Endodermal cell (in vitro differentiated cells): Measurements from ENCODE around the gene ITGA8. TPM values are rescaled to one million over a fixed set of nuclear protein-coding genes. Genes with fewer than 3 reads are reported as not detected.

Experiments
- DNase-seq: peaks from one replicate; pipeline ENCODE4 v3.0.0-alpha.2; 2017
- H3K27ac ChIP-seq: 2 replicates; pipeline ENCODE4 v1.5.1; 2013; ENCODE audit warnings: mild to moderate bottlenecking, low read depth, low read length, moderate library complexity
- H3K27me3 ChIP-seq: 2 replicates; pipeline ENCODE4 v1.6.1; 2013; ENCODE audit warnings: mild to moderate bottlenecking, low read length, moderate library complexity; ENCODE audit not compliant: insufficient read depth, control insufficient read depth, poor library complexity, severe bottlenecking
- H3K36me3 ChIP-seq: 2 replicates; pipeline ENCODE4 v1.7.0; 2013; ENCODE audit warnings: mild to moderate bottlenecking, low read length, moderate library complexity; ENCODE audit not compliant: control insufficient read depth, insufficient read depth
- H3K4me1 ChIP-seq: one replicate; pipeline ENCODE4 v1.7.0; 2013; ENCODE audit warnings: low read length; ENCODE audit not compliant: control insufficient read depth, insufficient read depth
- H3K4me3 ChIP-seq: 2 replicates; pipeline ENCODE4 v1.5.1; 2013; ENCODE audit warnings: mild to moderate bottlenecking, low read length, moderate library complexity
- H3K9ac ChIP-seq: 2 replicates; pipeline ENCODE4 v1.6.1; 2013; ENCODE audit warnings: mild to moderate bottlenecking, low read length, moderate library complexity; ENCODE audit not compliant: poor library complexity, severe bottlenecking; ENCODE audit errors: extremely low read depth
- H3K9me3 ChIP-seq: 2 replicates; pipeline ENCODE4 v1.6.1; 2013; ENCODE audit warnings: mild to moderate bottlenecking, low read length, moderate library complexity; ENCODE audit not compliant: control insufficient read depth
- H3K27ac Mint-ChIP-seq: 2 replicates; pipeline ENCODE4 v1.8.0; 2020; ENCODE audit warnings: mixed read lengths
- H3K27me3 Mint-ChIP-seq: 2 replicates; pipeline ENCODE4 v1.8.0; 2021; ENCODE audit warnings: mild to moderate bottlenecking, mixed read lengths; ENCODE audit not compliant: insufficient read depth
- H3K36me3 Mint-ChIP-seq: 2 replicates; pipeline ENCODE4 v1.8.0; 2020; ENCODE audit warnings: low read depth, mixed read lengths
- H3K4me1 Mint-ChIP-seq: 2 replicates; pipeline ENCODE4 v1.8.0; 2020; ENCODE audit warnings: mixed read lengths
- H3K4me3 Mint-ChIP-seq: 2 replicates; pipeline ENCODE4 v1.8.0; 2020; ENCODE audit warnings: mild to moderate bottlenecking, moderate library complexity, mixed read lengths
- H3K9me3 Mint-ChIP-seq: 2 replicates; pipeline ENCODE4 v1.8.0; 2020; ENCODE audit warnings: mild to moderate bottlenecking, mixed read lengths
- WGBS, 2 experiments: methylation state at CpG; one replicate each; pipeline versions ENCODE4 v1.1.5 to v1.1.7; 2013; ENCODE audit warnings: missing lambda C conversion rate in 2 of 2, mixed read lengths in 1 of 2; ENCODE audit not compliant: insufficient coverage in 1 of 2, insufficient read length in 1 of 2; 5-methylcytosine and 5-hydroxymethylcytosine counted together
- total RNA-seq, 2 donors: library from RNA; stranded (reverse); fragmentation: NEBNext Ultra II Directional in 1 of 2; extraction: Animal tissue kit (Norgen Biotek cat#: 25700) in 1 of 2; gene quantifications; 2 replicates in 1 of 2; 3 replicates in 1 of 2; pipeline ENCODE4 v1.2.1, GENCODE V29; 2021
- TF ChIP-seq, protein P1 (sequence below): fragments of 200-600 bp; sonication (generic); conservative IDR thresholded peaks from 2 replicates; pipeline ENCODE4 v1.5.0; 2021; ENCODE audit warnings: antibody characterized with exemption, mild to moderate bottlenecking

Gene ITGA8
- total RNA-seq, 2 donors from 2014 or later, result 0.24 to 0.40 TPM

DNA sequence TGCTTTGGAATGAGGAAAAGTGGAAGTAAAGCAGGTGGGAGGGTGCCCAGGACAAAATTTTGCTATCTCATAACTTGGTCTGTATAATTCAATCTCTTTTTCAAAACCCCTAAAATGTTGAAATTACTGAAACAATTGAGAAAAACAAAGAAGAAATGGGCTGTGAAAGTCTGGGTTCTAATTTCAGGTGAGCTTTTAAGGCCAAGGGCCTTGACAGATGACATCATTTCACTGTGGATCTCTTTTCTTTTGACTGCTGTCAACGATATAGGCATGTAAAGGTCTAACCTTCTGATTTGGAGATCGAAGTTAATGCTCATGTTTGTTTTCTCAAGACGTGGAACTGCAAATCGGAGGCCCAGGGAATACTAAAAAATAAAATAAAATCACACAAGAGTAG lies 127.8 kb downstream of the ITGA8 start:
- Mint-ChIP-seq H3K4me1 (no peaks in the 10 kb centered on the region), H3K4me3 (no peak overlapping the region), H3K27ac (no peak overlapping the region), H3K36me3 (no peaks in the 10 kb centered on the region), H3K27me3 (no peaks in the 10 kb centered on the region), H3K9me3 (no peaks in the 10 kb centered on the region)
- Histone ChIP-seq H3K27ac (no peak overlapping the region), H3K4me3 (no peak overlapping the region), H3K27me3 (no peaks in the 10 kb centered on the region), H3K4me1 (no peaks in the 10 kb centered on the region), H3K36me3 (no peaks in the 10 kb centered on the region), H3K9me3 (no peaks in the 10 kb centered on the region), H3K9ac (no peak overlapping the region)
- no peak for DNase-seq
- 86 to 93% methylated on average over 3 to 4 of the region's 4 CpGs for WGBS, 2 experiments
- TF ChIP-seq, protein P1, sequence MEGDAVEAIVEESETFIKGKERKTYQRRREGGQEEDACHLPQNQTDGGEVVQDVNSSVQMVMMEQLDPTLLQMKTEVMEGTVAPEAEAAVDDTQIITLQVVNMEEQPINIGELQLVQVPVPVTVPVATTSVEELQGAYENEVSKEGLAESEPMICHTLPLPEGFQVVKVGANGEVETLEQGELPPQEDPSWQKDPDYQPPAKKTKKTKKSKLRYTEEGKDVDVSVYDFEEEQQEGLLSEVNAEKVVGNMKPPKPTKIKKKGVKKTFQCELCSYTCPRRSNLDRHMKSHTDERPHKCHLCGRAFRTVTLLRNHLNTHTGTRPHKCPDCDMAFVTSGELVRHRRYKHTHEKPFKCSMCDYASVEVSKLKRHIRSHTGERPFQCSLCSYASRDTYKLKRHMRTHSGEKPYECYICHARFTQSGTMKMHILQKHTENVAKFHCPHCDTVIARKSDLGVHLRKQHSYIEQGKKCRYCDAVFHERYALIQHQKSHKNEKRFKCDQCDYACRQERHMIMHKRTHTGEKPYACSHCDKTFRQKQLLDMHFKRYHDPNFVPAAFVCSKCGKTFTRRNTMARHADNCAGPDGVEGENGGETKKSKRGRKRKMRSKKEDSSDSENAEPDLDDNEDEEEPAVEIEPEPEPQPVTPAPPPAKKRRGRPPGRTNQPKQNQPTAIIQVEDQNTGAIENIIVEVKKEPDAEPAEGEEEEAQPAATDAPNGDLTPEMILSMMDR, result no peak

DNA sequence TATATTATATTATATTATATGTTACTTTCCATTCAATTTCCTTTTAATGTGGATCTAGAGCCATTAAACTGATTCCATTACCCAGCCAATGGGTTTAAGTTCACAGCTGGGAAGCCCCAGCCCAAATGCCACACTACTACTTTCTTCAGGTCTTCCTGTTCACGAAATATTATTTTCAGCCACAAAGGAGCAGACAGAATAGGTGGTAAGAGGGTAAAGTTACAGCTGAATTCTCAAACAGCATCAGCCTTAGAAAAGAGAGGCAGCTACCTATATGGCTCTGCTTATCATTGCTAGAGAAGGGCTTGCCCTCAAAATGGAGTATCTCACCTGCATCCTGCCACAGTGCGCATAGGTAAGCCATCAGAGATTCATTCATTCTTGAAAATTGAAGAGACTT lies 128.3 kb downstream of the ITGA8 start:
- H3K36me3 ChIP-seq, result no peaks in the 10 kb centered on the region
- no peaks in the 10 kb centered on the region for H3K9me3 Mint-ChIP-seq
- no peak for DNase-seq
- no peak overlapping the region for H3K4me3 ChIP-seq
- no peak overlapping the region for H3K27ac ChIP-seq
- H3K4me1 Mint-ChIP-seq, result no peaks in the 10 kb centered on the region
- H3K4me1 ChIP-seq, result no peaks in the 10 kb centered on the region
- no peak overlapping the region for H3K4me3 Mint-ChIP-seq
- WGBS, 2 experiments, result 92 to 100% methylated on average over 2 of the region's 2 CpGs
- no peaks in the 10 kb centered on the region for H3K36me3 Mint-ChIP-seq
- no peak overlapping the region for H3K9ac ChIP-seq
- TF ChIP-seq, protein P1, result no peak
- no peaks in the 10 kb centered on the region for H3K27me3 ChIP-seq
- H3K27me3 Mint-ChIP-seq, result no peaks in the 10 kb centered on the region
- no peak overlapping the region for H3K27ac Mint-ChIP-seq
- H3K9me3 ChIP-seq, result no peaks in the 10 kb centered on the region

DNA sequence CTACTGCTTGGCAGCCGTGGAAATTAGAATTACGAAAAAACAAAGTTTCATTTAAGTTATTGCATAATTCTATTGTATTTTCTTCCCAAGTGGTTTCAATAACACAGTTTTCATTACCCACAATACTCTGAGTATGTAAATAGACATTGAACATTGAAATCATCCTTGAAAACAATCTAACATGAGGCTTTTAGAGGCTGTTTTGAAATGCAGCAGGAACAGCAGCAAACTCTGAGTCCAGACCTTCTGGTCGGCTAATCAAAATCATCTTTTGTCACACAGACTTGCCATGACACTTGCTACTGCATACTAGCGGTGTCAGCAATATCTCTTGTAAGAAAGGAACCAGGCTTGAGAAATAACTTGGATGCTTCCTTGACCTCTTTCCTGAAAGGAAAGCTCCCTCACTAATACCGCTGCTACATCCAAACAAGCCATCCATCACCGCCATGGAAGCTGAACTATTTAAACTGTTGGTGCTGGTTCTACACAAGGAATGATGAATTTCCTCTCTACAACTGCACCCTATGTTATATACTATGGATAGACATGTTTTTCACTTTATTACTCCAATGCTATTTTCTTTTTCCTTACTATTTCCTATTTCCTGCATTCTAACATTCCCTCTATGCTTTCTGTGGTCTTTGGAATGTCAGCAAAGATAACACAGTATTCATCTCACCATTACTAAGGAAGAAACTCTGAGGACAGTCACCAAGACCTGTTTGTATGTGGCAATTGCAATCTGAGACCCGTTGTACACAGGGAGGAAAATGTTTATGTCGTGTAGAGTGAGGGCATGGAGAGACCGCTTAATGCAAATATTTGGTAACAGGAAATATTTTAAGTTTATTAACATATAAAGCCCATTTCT lies 130.8 kb downstream of the ITGA8 start:
- no peaks in the 10 kb centered on the region for H3K9me3 Mint-ChIP-seq
- no peaks in the 10 kb centered on the region for H3K9me3 ChIP-seq
- H3K36me3 ChIP-seq, result no peaks in the 10 kb centered on the region
- H3K27ac ChIP-seq, result no peak overlapping the region
- TF ChIP-seq, protein P1, result no peak
- no peak overlapping the region for H3K4me3 Mint-ChIP-seq
- H3K27ac Mint-ChIP-seq, result no peak overlapping the region
- no peak for DNase-seq
- H3K36me3 Mint-ChIP-seq, result no peaks in the 10 kb centered on the region
- H3K4me1 Mint-ChIP-seq, result no peaks in the 10 kb centered on the region
- no peaks in the 10 kb centered on the region for H3K27me3 Mint-ChIP-seq
- H3K4me1 ChIP-seq, result no peaks in the 10 kb centered on the region
- H3K9ac ChIP-seq, result no peak overlapping the region
- 70 to 91% methylated on average over 2 to 7 of the region's 9 CpGs for WGBS, 2 experiments
- no peaks in the 10 kb centered on the region for H3K27me3 ChIP-seq
- no peak overlapping the region for H3K4me3 ChIP-seq
